HG02870 (cell line): ENCODE results near the gene AATK.
"Not testable (repeated sequence)": the region's sequence is repeated elsewhere in the genome, so short reads cannot be mapped to it uniquely, and the experiment has no call there.

Source experiments
- ATAC-seq: cut with Tn5 transposase; IDR thresholded peaks from one replicate; pipeline ENCODE4 v1.9.1; 2021; ENCODE audit warnings: mild to moderate bottlenecking, moderate library complexity; ENCODE audit not compliant: unreplicated experiment

Gene AATK

DNA sequence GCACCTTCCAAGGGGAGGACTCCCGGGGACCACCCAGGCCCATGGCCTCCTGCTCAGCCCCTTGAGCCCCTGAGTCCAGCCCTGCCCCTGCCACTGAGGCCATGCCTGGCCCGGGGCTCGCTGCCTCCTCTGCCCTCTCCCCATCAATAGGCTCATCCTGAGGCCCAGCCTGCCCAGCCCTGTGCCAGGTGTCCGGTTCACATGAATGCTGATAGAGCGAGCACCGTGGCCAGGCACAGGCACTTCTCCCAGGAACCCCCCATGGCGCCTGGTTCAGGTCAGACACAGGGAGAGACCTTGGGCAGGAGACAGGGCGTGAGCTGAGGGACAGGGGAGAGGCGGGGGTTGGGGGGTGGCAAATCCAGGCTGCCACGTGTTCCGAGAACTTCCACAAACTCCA lies 3.5 kb downstream of the AATK start:
- ATAC-seq: no peak

DNA sequence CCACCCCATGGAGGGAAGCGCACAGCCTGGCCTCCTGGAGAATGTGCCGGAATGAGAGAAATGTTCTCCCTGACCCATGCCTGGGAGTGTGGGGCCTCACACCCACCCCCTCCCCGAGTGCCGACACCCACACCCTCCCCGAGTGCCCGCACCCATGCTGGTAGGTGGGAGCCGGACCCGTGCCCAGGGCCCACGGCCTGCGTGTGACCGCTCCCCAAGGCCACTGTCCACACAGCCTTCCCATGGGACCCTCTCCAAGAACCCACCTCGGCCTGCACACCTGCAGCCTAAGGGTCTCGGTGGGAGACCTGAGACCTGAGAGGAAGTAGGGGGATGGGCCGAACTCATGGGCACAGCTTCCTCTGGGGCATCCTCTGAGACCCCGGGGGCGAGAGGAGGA lies 4.0 kb downstream of the AATK start:
- ATAC-seq: no peak

DNA sequence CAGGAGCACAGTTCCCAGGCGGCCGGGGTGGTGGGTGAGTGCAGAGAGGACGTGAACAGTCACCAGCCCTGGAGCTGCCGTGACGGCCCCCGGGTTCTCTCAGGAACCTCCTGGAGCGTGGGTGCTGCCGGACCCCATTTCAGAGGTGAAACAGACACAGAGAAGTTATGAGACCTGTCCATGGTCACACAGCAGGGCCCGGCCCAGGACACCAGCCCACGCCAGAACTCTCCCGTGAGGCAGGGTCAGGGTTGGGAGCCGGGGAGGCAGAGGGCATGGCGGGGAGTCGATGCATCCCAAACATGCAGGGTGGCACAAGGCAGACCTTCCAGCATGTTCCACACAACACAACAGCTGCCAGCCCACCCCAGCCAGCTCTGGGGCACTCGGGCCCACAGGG lies 4.5 kb downstream of the AATK start:
- ATAC-seq: no peak

- ATAC-seq: no peak
Observed at GRCh38 chr17:81160747-81161453, 5.1 kb downstream of the AATK start.

DNA sequence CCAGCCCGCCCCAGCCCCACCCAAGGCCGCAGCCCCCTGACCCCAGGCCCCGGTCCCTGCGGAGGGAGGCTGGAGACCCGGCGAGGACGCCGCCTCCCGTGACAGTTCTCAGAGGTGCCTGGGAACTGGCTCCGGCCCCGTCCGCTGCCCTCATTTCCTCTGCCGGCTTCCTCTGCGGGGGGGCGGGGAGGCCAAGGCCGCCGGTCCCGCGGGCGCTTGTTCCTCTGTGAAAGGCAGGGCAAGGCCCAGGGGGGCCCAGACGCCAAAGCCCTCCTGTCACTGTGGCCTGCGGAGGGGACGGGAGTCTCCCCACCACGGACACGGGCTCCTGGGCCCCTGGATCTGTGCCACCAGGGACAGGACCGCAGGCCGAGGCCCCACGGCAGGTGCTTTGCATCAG lies 5.7 kb downstream of the AATK start:
- no peak for ATAC-seq

GRCh38 chr17:81159611-81160265 lies 6.3 kb downstream of the AATK start:
- ATAC-seq: no peak

DNA sequence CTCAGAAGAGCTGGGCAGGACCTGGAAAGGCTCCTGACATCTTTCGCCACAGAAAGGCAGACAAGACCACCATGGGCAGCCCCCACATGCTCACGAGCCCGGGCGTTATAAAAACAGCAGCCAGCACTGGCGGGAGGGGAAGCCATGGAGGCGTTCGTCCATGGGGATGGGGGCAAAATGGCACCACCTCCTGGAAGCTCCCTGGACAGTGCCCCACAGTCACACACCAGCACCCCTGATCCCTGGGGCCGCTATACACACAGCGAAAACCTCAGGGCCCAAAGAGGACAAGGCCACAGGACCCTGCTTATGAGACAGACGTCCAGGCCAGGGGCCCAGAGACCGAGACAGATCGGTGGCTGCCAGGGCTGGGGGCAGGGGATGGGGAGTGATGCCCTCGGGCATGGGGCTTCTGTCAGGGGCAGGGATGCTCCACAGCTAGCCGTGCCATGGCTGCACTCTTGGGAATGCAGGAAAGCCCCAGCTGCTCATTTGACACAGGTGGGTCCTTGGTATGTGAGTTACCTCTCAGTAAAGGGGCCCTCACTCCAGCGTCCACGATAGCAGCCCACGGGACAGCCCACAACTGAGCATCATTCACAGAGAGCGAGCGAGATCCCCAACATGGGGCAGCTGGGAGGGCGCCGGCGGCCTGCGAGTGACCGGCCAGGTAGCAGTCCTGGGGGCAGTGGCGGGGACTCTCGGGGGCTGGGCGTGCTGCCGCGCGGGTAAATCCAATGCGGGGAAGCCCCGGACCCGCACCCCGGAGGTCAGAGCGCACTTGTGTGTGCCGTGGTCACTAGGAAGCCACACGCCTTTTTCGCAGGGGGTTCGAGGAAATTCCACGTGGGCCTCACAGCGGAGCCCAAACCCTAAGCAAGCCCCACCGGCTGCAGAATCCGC lies 7.1 kb downstream of the AATK start:
- ATAC-seq: no peak

GRCh38 chr17:81157848-81158687 lies 8.0 kb downstream of the AATK start:
- no peak for ATAC-seq

DNA sequence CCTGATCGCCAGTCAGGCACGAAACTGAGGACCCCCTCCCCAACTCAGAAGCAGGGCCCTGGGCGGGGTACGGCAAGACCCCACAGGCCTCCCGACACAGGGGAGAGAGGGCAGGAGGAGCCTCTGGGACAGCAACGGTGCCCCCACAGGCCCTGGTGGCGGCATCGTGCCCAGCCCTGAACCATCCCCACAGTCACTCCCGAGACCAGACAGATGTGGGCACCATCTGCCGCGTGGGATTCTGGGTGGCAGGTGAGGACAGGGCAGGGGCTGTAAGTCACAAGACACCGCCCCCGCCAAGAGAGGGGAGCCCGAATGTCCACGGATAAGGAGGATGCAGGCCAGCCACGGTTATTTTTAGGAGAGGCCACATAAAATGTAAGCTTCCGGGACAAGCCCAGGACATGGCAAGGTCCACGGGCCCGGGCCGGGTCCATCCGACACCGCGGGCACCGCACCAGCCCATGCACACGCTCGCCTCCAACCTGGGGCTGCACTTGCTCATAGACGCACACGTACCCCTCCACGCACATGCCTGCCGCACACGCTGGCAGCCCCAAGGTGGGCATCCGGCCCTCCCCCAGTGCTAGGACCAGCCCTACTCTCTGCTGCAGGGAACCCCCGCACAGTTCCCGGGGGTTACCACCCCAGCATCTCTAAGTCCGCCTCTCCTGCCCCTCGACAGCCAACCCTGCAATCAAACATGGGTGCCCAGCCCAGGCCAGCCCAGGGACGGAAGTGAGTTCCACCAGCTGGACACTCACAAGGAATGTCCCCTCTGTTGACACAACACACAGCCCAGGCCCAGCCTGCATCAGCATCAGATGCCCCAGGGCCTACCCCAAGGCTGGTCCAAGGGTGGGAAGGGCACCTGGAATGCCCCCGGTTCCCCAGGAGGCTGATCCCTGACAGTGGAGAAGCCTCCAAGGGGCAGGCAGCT lies 8.9 kb downstream of the AATK start:
- no peak for ATAC-seq

DNA sequence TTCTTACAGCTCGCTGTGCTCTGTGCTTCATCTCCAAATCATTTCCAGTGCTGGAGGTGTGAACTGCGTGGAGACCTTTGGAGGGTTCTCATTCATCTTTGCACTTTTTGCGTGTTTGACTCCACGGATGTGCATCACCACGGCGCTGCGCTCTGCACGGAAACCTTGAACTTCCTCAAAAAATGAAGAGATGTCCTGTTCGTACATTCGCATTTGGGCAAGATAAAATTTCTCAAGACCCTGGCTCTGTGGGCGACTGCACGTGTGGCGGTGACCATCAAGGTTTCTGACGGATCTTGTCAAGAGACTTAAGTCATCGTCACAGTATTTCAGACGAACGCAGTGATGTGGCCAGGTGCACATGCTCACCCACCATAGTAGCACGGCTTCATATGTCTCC lies 11.1 kb downstream of the AATK start:
- no peak for ATAC-seq

DNA sequence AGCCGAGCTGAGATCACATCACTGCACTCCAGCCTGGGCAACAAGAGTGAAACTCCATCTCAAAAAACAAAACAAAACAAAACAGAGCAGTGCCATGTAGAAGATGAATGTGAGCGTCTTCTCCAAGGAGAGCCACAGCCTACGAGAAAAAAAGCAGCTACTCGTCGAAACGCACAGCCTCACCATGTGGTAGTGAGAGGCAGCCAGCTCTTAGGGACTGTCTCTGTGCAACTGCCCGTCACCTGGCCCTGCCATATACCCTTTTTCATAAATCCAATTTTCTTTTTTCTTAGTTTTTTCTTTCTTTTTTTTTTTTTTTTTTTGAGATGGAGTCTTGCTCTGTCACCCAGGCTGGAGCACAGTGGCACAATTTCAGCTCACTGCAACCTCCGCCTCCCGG lies 12.0 kb downstream of the AATK start:
- not testable (repeated sequence) for ATAC-seq

GRCh38 chr17:81153340-81153803 lies 12.6 kb downstream of the AATK start:
- no peak for ATAC-seq

GRCh38 chr17:81152288-81152828 lies 13.7 kb downstream of the AATK start:
- ATAC-seq: no peak

GRCh38 chr17:81151278-81151677 lies 14.7 kb downstream of the AATK start:
- no peak for ATAC-seq

- ATAC-seq: no peak
Observed at GRCh38 chr17:81150377-81151077, 15.5 kb downstream of the AATK start.

DNA sequence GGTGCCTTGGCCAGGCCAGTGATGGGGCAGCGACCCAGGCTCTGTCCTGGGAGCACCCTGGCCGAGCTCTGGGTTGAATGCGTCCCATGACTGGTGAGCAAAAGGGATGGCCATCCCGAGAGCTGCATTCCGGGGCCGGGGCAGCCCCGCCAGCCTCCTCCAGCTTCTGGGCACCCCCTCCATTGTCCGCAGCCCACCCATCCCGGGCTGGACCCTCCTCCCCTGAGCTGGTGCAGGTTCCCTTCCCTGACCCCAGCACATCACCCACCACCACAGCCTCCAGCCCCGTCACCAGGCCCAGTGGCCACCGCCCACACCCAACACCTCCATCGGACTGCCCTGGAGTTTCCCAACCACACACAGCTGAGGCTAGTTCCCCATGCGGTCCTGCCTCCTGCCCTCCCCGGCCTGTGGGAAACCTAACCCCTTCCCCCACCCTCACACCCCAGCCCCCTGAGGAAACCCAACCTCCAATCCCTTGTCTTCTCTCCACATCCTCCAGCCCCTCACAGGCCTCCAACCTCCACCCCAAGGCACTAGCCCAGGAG lies 17.0 kb downstream of the AATK start:
- ATAC-seq: no peak

GRCh38 chr17:81148571-81148970 lies 17.4 kb downstream of the AATK start:
- no peak for ATAC-seq

DNA sequence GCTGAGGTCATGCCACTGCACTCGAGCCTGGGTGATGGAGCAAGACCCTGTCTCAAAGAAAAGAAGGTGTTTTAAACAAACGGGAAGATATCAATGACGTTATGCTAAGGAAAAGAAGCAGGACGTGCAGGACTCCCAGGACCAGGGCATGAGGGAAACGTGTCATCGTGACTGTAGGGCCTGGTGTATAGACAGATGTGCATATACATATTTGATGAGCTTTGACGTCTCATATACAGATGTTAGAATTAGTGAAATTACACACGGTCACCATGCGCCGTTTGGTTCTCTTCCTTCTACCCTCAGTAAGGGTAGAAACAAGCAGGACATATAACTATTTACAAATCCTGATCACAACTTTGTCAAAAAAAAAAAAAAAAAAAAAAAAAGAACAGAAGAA lies 18.3 kb downstream of the AATK start:
- no peak for ATAC-seq
